ENCODE data around the gene PLCH1. TPM values are rescaled to one million over a fixed set of nuclear protein-coding genes. Genes with fewer than 3 reads are reported as not detected.
"Not testable (repeated sequence)": the region's sequence is repeated elsewhere in the genome, so short reads cannot be mapped to it uniquely, and the experiment has no call there.

PLCH1 gene
- total RNA-seq, 1 donor from 2014 or later, result 14.0 TPM

- no peak for ATAC-seq
- TF ChIP-seq, protein P1, sequence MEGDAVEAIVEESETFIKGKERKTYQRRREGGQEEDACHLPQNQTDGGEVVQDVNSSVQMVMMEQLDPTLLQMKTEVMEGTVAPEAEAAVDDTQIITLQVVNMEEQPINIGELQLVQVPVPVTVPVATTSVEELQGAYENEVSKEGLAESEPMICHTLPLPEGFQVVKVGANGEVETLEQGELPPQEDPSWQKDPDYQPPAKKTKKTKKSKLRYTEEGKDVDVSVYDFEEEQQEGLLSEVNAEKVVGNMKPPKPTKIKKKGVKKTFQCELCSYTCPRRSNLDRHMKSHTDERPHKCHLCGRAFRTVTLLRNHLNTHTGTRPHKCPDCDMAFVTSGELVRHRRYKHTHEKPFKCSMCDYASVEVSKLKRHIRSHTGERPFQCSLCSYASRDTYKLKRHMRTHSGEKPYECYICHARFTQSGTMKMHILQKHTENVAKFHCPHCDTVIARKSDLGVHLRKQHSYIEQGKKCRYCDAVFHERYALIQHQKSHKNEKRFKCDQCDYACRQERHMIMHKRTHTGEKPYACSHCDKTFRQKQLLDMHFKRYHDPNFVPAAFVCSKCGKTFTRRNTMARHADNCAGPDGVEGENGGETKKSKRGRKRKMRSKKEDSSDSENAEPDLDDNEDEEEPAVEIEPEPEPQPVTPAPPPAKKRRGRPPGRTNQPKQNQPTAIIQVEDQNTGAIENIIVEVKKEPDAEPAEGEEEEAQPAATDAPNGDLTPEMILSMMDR (IDR thresholded peaks at IDR 0.05), result no peak
- intact Hi-C loops (cut with DNase I), result no loop called here
Observed at GRCh38 chr3:155619118-155619915, 125.6 kb downstream of the PLCH1 start.

DNA sequence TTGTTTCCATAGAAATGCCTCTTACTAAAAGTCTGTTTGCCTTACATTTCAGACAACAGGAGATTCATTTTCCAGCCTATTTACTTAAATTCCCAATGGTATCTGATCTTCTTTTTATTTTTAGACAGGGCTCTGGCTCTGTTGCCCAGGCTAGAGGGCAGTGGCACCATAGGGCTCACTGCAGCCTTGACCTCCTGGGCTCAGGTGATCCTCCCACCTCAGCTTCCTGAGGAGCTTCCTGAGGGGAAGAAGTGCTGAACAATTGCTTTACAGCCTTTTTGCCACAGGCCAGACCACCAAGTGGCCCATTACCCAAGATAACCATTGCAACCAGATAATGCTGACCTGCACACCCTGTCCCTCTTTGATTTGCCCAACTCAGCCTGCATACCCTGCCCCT lies 126.3 kb downstream of the PLCH1 start:
- Histone ChIP-seq H3K27ac (no peak overlapping the region), H3K36me3 (no peaks in the 10 kb centered on the region), H3K4me1 (no peaks in the 10 kb centered on the region), H3K9me3 (peaks cover 12% of the 10 kb centered on the region), H3K4me3 (no peak overlapping the region), H3K27me3 (ENCODE audit: low read depth) (no peaks in the 10 kb centered on the region)
- TF ChIP-seq, protein P1 (IDR thresholded peaks at IDR 0.05), result no peak
- intact Hi-C loops (cut with DNase I), result no loop called here
- DNase-seq (no peak), ATAC-seq (no peak)

More at GRCh38 chr3:155619118-155619915, 125.6 kb downstream of the PLCH1 start:
- no peak for DNase-seq
- Histone ChIP-seq H3K36me3 (no peaks in the 10 kb centered on the region), H3K4me1 (no peaks in the 10 kb centered on the region), H3K9me3 (peaks cover 8% of the 10 kb centered on the region), H3K27ac (no peak overlapping the region), H3K4me3 (no peak overlapping the region), H3K27me3 (ENCODE audit: low read depth) (no peaks in the 10 kb centered on the region)

GRCh38 chr3:155617346-155617925 lies 127.4 kb downstream of the PLCH1 start:
- H3K9me3 ChIP-seq, result peaks cover 12% of the 10 kb centered on the region
- TF ChIP-seq, protein P1 (IDR thresholded peaks at IDR 0.05), result no peak
- no peaks in the 10 kb centered on the region for H3K36me3 ChIP-seq
- DNase-seq (no peak), ATAC-seq (no peak)
- no peaks in the 10 kb centered on the region for H3K27me3 ChIP-seq (ENCODE audit: low read depth)
- H3K27ac ChIP-seq, result no peak overlapping the region
- no peaks in the 10 kb centered on the region for H3K4me1 ChIP-seq
- H3K4me3 ChIP-seq, result no peak overlapping the region
- intact Hi-C loops (cut with DNase I), result no loop called here

- H3K36me3 ChIP-seq; H3K4me3 ChIP-seq; intact Hi-C loops (cut with DNase I); ATAC-seq; DNase-seq; H3K4me1 ChIP-seq; H3K27me3 ChIP-seq (ENCODE audit: low read depth); H3K27ac ChIP-seq: not testable (repeated sequence)
- H3K9me3 ChIP-seq, result peaks cover 12% of the 10 kb centered on the region
Observed at GRCh38 chr3:155615141-155615540, 129.7 kb downstream of the PLCH1 start.

DNA sequence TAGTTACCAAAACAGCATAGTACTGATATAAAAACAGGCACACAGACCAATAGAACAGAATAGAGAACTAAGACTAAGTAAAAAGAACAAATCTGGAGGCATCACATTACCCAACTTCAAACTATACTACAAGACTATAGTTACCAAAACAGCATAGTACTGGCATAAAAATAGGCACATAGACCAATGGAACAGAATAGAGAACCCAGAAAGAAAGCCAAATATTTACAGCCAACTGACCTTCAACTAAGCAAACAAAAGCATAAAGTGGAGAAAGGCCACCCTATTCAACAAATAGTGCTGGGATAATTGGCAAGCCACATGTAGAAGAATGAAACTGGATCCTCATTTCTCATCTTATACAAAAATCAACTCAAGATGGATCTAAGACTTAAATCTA lies 130.5 kb downstream of the PLCH1 start:
- not testable (repeated sequence) for ATAC-seq

DNA sequence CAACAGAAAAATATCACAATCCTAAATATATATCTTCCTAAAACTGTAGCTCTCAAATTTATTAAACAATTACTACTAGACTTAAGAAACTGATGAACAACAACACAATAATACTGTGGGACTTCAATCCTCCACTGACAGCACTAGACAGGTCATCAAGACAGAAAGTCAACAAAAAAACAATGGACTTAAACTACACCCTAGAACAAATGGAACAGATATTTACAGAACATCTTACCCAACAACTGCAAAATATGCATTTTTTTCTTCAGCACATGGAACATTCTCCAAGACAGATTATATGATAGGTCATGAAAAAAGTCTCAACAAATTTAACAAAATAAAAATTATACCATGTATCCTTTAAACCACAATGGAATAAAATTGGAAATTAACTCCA lies 133.4 kb downstream of the PLCH1 start:
- H3K9me3 ChIP-seq, result peaks cover 12% of the 10 kb centered on the region
- ATAC-seq (no peak), DNase-seq (no peak)
- TF ChIP-seq, protein P1 (IDR thresholded peaks at IDR 0.05), result no peak
- intact Hi-C loops (cut with DNase I), result no loop called here
- H3K4me3 ChIP-seq, result no peak overlapping the region
- no peaks in the 10 kb centered on the region for H3K4me1 ChIP-seq
- H3K27me3 ChIP-seq (ENCODE audit: low read depth), result no peaks in the 10 kb centered on the region
- no peaks in the 10 kb centered on the region for H3K36me3 ChIP-seq
- H3K27ac ChIP-seq, result no peak overlapping the region

More for the DNA sequence above, 130.5 kb downstream of the PLCH1 start:
- H3K36me3 ChIP-seq; H3K4me1 ChIP-seq; DNase-seq; H3K4me3 ChIP-seq; H3K27ac ChIP-seq; H3K27me3 ChIP-seq (ENCODE audit: low read depth); intact Hi-C loops (cut with DNase I): not testable (repeated sequence)
- peaks cover 12% of the 10 kb centered on the region for H3K9me3 ChIP-seq

Measured in lower lobe of right lung (tissue), 2 donors.